Spinal cord (tissue), 10 donors: ENCODE results near the gene DNAI4. TPM values are rescaled to one million over a fixed set of nuclear protein-coding genes. Genes with fewer than 3 reads are reported as not detected.
"Not testable (repeated sequence)": the region's sequence is repeated elsewhere in the genome, so short reads cannot be mapped to it uniquely, and the experiment has no call there.

Source experiments
- DNase-seq, 6 donors: peaks; one replicate each; pipeline versions ENCODE4 v3.0.0 to v3.0.0-alpha.2; 2013 to 2015; ENCODE audit warnings: low spot score in 6 of 6, low read depth in 4 of 6
- H3K27ac ChIP-seq: one replicate; pipeline ENCODE4 v1.5.1; 2013; ENCODE audit warnings: low read depth, low read length, control low read depth
- H3K27me3 ChIP-seq: one replicate; pipeline ENCODE4 v1.6.1; 2013; ENCODE audit warnings: low read length; ENCODE audit not compliant: control insufficient read depth, insufficient read depth
- H3K36me3 ChIP-seq: one replicate; pipeline ENCODE4 v1.6.1; 2013; ENCODE audit warnings: low read length; ENCODE audit not compliant: control insufficient read depth, insufficient read depth
- H3K4me1 ChIP-seq: one replicate; pipeline ENCODE4 v1.6.1; 2013; ENCODE audit warnings: low read length; ENCODE audit not compliant: control insufficient read depth, insufficient read depth
- H3K4me3 ChIP-seq: one replicate; pipeline ENCODE4 v1.5.1; 2013; ENCODE audit warnings: low read depth, low read length, control low read depth
- H3K9me3 ChIP-seq: one replicate; pipeline ENCODE4 v1.6.1; 2013; ENCODE audit warnings: low read length; ENCODE audit not compliant: control insufficient read depth, insufficient read depth
- WGBS: methylation state at CpG from one replicate; pipeline ENCODE4 v1.1.5; 2013; ENCODE audit warnings: missing lambda C conversion rate; ENCODE audit not compliant: insufficient coverage; 5-methylcytosine and 5-hydroxymethylcytosine counted together
- polyA plus RNA-seq, 2 donors: library from polyadenylated mRNA; unstranded; fragments of 120-200 nt; gene quantifications; one replicate each; pipeline ENCODE4 v1.2.1, GENCODE V29; 2013; ENCODE audit not compliant: insufficient read length in 2 of 2
- total RNA-seq, 2 donors: library from RNA; depleted of rRNA in 1 of 2; stranded (reverse); fragments of 120-200 nt in 1 of 2; fragments of >200 nt in 1 of 2; gene quantifications; one replicate each; pipeline versions ENCODE4 v1.2.3 to v1.2.4, GENCODE V29; 2013 to 2014
- donor health status: healthy.

The DNAI4 gene
- total and polyA plus RNA-seq, 4 donors = 10.0 to 71.8 (median 26.6) TPM

- H3K27ac ChIP-seq, H3K27me3 ChIP-seq, H3K36me3 ChIP-seq, H3K4me3 ChIP-seq, H3K9me3 ChIP-seq, H3K4me1 ChIP-seq, DNase-seq: not testable (repeated sequence)
- no CpG with 5 or more reads among the region's 2 CpGs for WGBS
Measured at GRCh38 chr1:66795839-66796238, 128.8 kb downstream of the DNAI4 start.

- Histone ChIP-seq H3K4me3 (no peak overlapping the region), H3K9me3 (no peaks in the 10 kb centered on the region), H3K27me3 (no peaks in the 10 kb centered on the region), H3K4me1 (no peaks in the 10 kb centered on the region), H3K36me3 (no peaks in the 10 kb centered on the region), H3K27ac (no peak overlapping the region)
- DNase-seq = no peak
- no CpG with 5 or more reads among the region's 5 CpGs for WGBS
Measured at GRCh38 chr1:66791621-66792610, 132.7 kb downstream of the DNAI4 start.

- Histone ChIP-seq H3K9me3 (no peaks in the 10 kb centered on the region), H3K4me1 (no peaks in the 10 kb centered on the region)
- 93% methylated on average over 3 of the region's 6 CpGs for WGBS
Measured at GRCh38 chr1:66788231-66788939, 136.3 kb downstream of the DNAI4 start.

GRCh38 chr1:66787641-66788040 lies 137.0 kb downstream of the DNAI4 start:
- no peaks in the 10 kb centered on the region for H3K36me3 ChIP-seq
- no peaks in the 10 kb centered on the region for H3K4me1 ChIP-seq
- no peak overlapping the region for H3K27ac ChIP-seq
- no peaks in the 10 kb centered on the region for H3K27me3 ChIP-seq
- no peaks in the 10 kb centered on the region for H3K9me3 ChIP-seq
- WGBS = 100% methylated on average over 2 of the region's 4 CpGs
- DNase-seq = no peak
- H3K4me3 ChIP-seq = no peak overlapping the region

More at GRCh38 chr1:66788231-66788939, 136.3 kb downstream of the DNAI4 start:
- Histone ChIP-seq H3K27me3 (no peaks in the 10 kb centered on the region), H3K36me3 (no peaks in the 10 kb centered on the region), H3K27ac (no peak overlapping the region), H3K4me3 (no peak overlapping the region)
- DNase-seq = no peak

- H3K9me3 ChIP-seq = not testable (repeated sequence)
Measured at GRCh38 chr1:66785800-66786199, 138.9 kb downstream of the DNAI4 start.

GRCh38 chr1:66779475-66780078 lies 145.1 kb downstream of the DNAI4 start:
- H3K4me3 ChIP-seq = no peak overlapping the region
- no peak for DNase-seq
- H3K4me1 ChIP-seq = no peaks in the 10 kb centered on the region
- 100% methylated on average over 1 of the region's 2 CpGs for WGBS
- no peaks in the 10 kb centered on the region for H3K9me3 ChIP-seq
- H3K27ac ChIP-seq = no peak overlapping the region
- no peaks in the 10 kb centered on the region for H3K36me3 ChIP-seq
- no peaks in the 10 kb centered on the region for H3K27me3 ChIP-seq

More at GRCh38 chr1:66785800-66786199, 138.9 kb downstream of the DNAI4 start:
- WGBS = no CpG with 5 or more reads among the region's 2 CpGs
- not testable (repeated sequence) for H3K4me1 ChIP-seq, H3K4me3 ChIP-seq, H3K27me3 ChIP-seq, DNase-seq, H3K36me3 ChIP-seq, H3K27ac ChIP-seq

- H3K27ac ChIP-seq = no peak overlapping the region
- no peaks in the 10 kb centered on the region for H3K27me3 ChIP-seq
- no peaks in the 10 kb centered on the region for H3K36me3 ChIP-seq
- DNase-seq = peak in 1 of 6 donors; percentile 13
- WGBS = no CpG with 5 or more reads among the region's 4 CpGs
- no peaks in the 10 kb centered on the region for H3K9me3 ChIP-seq
- no peaks in the 10 kb centered on the region for H3K4me1 ChIP-seq
- no peak overlapping the region for H3K4me3 ChIP-seq
Measured at GRCh38 chr1:66778969-66779368, 145.7 kb downstream of the DNAI4 start.

GRCh38 chr1:66778266-66778665 lies 146.4 kb downstream of the DNAI4 start:
- WGBS = 44% methylated on average over 3 of the region's 4 CpGs
- no peak overlapping the region for H3K27ac ChIP-seq
- DNase-seq = peak in 1 of 6 donors; percentile 69
- no peaks in the 10 kb centered on the region for H3K36me3 ChIP-seq
- no peaks in the 10 kb centered on the region for H3K27me3 ChIP-seq
- H3K4me1 ChIP-seq = no peaks in the 10 kb centered on the region
- H3K4me3 ChIP-seq = no peak overlapping the region
- no peaks in the 10 kb centered on the region for H3K9me3 ChIP-seq

- peak in 1 of 6 donors; percentile 76 for DNase-seq
- no peak overlapping the region for H3K4me3 ChIP-seq
- no peaks in the 10 kb centered on the region for H3K4me1 ChIP-seq
- H3K36me3 ChIP-seq = no peaks in the 10 kb centered on the region
- no peak overlapping the region for H3K27ac ChIP-seq
- 38% methylated on average over 2 of the region's 3 CpGs for WGBS
- H3K9me3 ChIP-seq = no peaks in the 10 kb centered on the region
- no peaks in the 10 kb centered on the region for H3K27me3 ChIP-seq
Measured at GRCh38 chr1:66777831-66778230, 146.8 kb downstream of the DNAI4 start.
